GM12878 (cell line): ENCODE results near the gene SLC6A9. TPM values are rescaled to one million over a fixed set of nuclear protein-coding genes. Genes with fewer than 3 reads are reported as not detected.

Source experiments
- ATAC-seq: fragments of 200-7000 bp; cut with Tn5 transposase; 3 replicates; pipeline ENCODE4 v1.9.1; 2020; ENCODE audit warnings: mild to moderate bottlenecking, moderate library complexity
- BruUV-seq: library from RNA; stranded (reverse); fragments of 400-500 nt; replicated peaks from 2 replicates; lab custom pipeline; 2021; lab: Mats Ljungman, UMichigan
- CTCF ChIA-PET: fragments of 300-600 bp; sonication (Branson Sonifier 250); formaldehyde crosslinking; extraction: SDS; loops from one replicate; lab custom pipeline; 2021; ENCODE audit warnings: inconsistent platforms; lab: Yijun Ruan, JAX
- POLR2A ChIA-PET: fragments of 350-600 bp; formaldehyde crosslinking; extraction: SDS; loops from one replicate; lab custom pipeline; 2021; ENCODE audit warnings: inconsistent platforms; lab: Charles Lee
- RAD21 ChIA-PET: fragments of 300-600 bp; sonication (Branson Sonifier 250); formaldehyde crosslinking; loops from one replicate; lab custom pipeline; 2023; ENCODE audit warnings: antibody characterized with exemption; ENCODE audit not compliant: unreplicated experiment; lab: Charles Lee
- SMC1A ChIA-PET: fragments of 300-600 bp; sonication (Branson Sonifier 250); formaldehyde crosslinking; loops from one replicate; lab custom pipeline; 2023; ENCODE audit not compliant: unreplicated experiment, uncharacterized antibody; lab: Charles Lee
- DNase-seq: peaks from one replicate; pipeline ENCODE4 v3.0.0-alpha.2; 2011; ENCODE audit warnings: low read depth, low spot score
- FAIRE-seq: peaks from 3 replicates; lab custom pipeline; 2011; peaks lifted over from hg19 to GRCh38; lab: Jason Lieb, UNC
- H2AFZ ChIP-seq: 2 replicates; pipeline ENCODE4 v1.6.0; 2011; ENCODE audit warnings: low read depth, low read length, control low read depth; ENCODE audit not compliant: control insufficient read depth
- H3K27ac ChIP-seq: 2 replicates; pipeline ENCODE4 v1.5.1; 2011; ENCODE audit warnings: control low read depth; ENCODE audit not compliant: control insufficient read depth, insufficient read depth
- H3K27me3 ChIP-seq, 2 experiments: replicated peaks in 1 of 2; 2 replicates each; pipeline versions ENCODE4 v1.6.0 to v1.6.1; 2011; ENCODE audit warnings: low read length in 1 of 2; ENCODE audit not compliant: control insufficient read depth in 2 of 2, insufficient read depth in 2 of 2
- H3K36me3 ChIP-seq, 2 experiments: 2 replicates each; pipeline ENCODE4 v1.5.1; 2011; ENCODE audit warnings: low read length in 1 of 2; ENCODE audit not compliant: control insufficient read depth in 2 of 2, insufficient read depth in 2 of 2
- H3K4me1 ChIP-seq: 2 replicates; pipeline ENCODE4 v1.6.1; 2011; ENCODE audit warnings: mild to moderate bottlenecking, low read length, moderate library complexity, mixed read lengths; ENCODE audit not compliant: control insufficient read depth, insufficient read depth
- H3K4me2 ChIP-seq: 2 replicates; pipeline ENCODE4 v1.6.0; 2011; ENCODE audit warnings: control low read depth; ENCODE audit not compliant: control insufficient read depth, insufficient read depth
- H3K4me3 ChIP-seq: fragments of 200-600 bp; sonication (generic); 2 replicates; pipeline ENCODE4 v1.5.1; 2016
- H3K79me2 ChIP-seq: 2 replicates; pipeline ENCODE4 v1.6.0; 2011; ENCODE audit warnings: low read length; ENCODE audit not compliant: control insufficient read depth, insufficient read depth
- H3K9ac ChIP-seq: 2 replicates; pipeline ENCODE4 v1.8.0; 2011; ENCODE audit warnings: low read length, control low read depth, mixed read lengths; ENCODE audit not compliant: control insufficient read depth, insufficient read depth
- H3K9me3 ChIP-seq: replicated peaks from 3 replicates; pipeline ENCODE4 v1.5.1; 2011; ENCODE audit warnings: mild to moderate bottlenecking, low read length; ENCODE audit not compliant: control insufficient read depth, insufficient read depth
- H4K20me1 ChIP-seq: 2 replicates; pipeline ENCODE4 v1.6.0; 2011; ENCODE audit not compliant: control insufficient read depth, insufficient read depth
- CBX3 ChIP-seq: fragments of 200-600 bp; sonication (generic); IDR thresholded peaks from 2 replicates; pipeline ENCODE4 v1.6.1; 2016; ENCODE audit warnings: low read depth, borderline replicate concordance
- E2F4 ChIP-seq: IDR thresholded peaks from 2 replicates; pipeline ENCODE4 v1.6.1; 2012; ENCODE audit warnings: low read depth, low read length, improper control_type of control experiment
- EED ChIP-seq: sonication (generic); IDR thresholded peaks from 2 replicates; pipeline ENCODE4 v1.6.1; 2016; ENCODE audit warnings: antibody characterized with exemption, low read depth
- EZH2 ChIP-seq: IDR thresholded peaks from 2 replicates; pipeline ENCODE4 v1.6.1; 2012; ENCODE audit warnings: low read depth, mild to moderate bottlenecking, control low read depth, inconsistent platforms, low read length, borderline replicate concordance; ENCODE audit not compliant: control insufficient read depth
- FOXK2 ChIP-seq: fragments of 450-650 bp; IDR thresholded peaks from 2 replicates; pipeline ENCODE4 v1.6.1; 2017; ENCODE audit warnings: mild to moderate bottlenecking, moderate library complexity
- HDGF ChIP-seq: fragments of 450-650 bp; IDR thresholded peaks from 2 replicates; pipeline ENCODE4 v1.6.1; 2016; ENCODE audit warnings: antibody characterized with exemption
- JUNB ChIP-seq: IDR thresholded peaks from 2 replicates; pipeline ENCODE4 v1.6.1; 2016; ENCODE audit warnings: antibody characterized with exemption, mild to moderate bottlenecking
- MEF2B ChIP-seq: fragments of 450-650 bp; IDR thresholded peaks from 2 replicates; pipeline ENCODE4 v1.6.1; 2018; ENCODE audit warnings: mild to moderate bottlenecking, moderate library complexity; ENCODE audit not compliant: partially characterized antibody, poor library complexity, severe bottlenecking
- MTA2 ChIP-seq: fragments of 450-650 bp; IDR thresholded peaks from 2 replicates; pipeline ENCODE4 v1.6.1; 2016; ENCODE audit warnings: low read depth, mild to moderate bottlenecking, moderate library complexity
- MTA3 ChIP-seq: IDR thresholded peaks from 2 replicates; pipeline ENCODE4 v1.6.1; 2012; ENCODE audit warnings: low read length, inconsistent platforms, borderline replicate concordance
- POLR2A ChIP-seq: IDR thresholded peaks from 2 replicates; pipeline ENCODE4 v1.6.1; 2011; ENCODE audit warnings: low read depth, mild to moderate bottlenecking, low read length
- POU2F2 ChIP-seq: IDR thresholded peaks from 3 replicates; pipeline ENCODE4 v1.6.1; 2011; ENCODE audit warnings: low read depth, mild to moderate bottlenecking, low read length, borderline replicate concordance
- SRF ChIP-seq, 2 experiments: IDR thresholded peaks; 2 replicates each; pipeline ENCODE4 v1.6.1; 2011; ENCODE audit warnings: low read depth in 2 of 2, low read length in 2 of 2, mild to moderate bottlenecking in 1 of 2, moderate library complexity in 1 of 2
- USF2 ChIP-seq: IDR thresholded peaks from 2 replicates; pipeline ENCODE4 v1.6.1; 2011; ENCODE audit warnings: low read depth, low read length, improper control_type of control experiment, borderline replicate concordance
- ZBED1 ChIP-seq: IDR thresholded peaks from 2 replicates; pipeline ENCODE4 v1.6.1; 2016; ENCODE audit warnings: borderline replicate concordance
- ZNF274 ChIP-seq: IDR thresholded peaks from one replicate; pipeline ENCODE4 v1.8.0; 2011; ENCODE audit not compliant: insufficient read length, insufficient read depth
- WGBS: methylation state at CpG from one replicate; pipeline ENCODE4 v1.1.6; 2016; ENCODE audit warnings: low lambda C conversion rate; ENCODE audit not compliant: insufficient replicate concordance, insufficient coverage; ENCODE audit errors: missing lambda C conversion rate; 5-methylcytosine and 5-hydroxymethylcytosine counted together
- in situ Hi-C: fragments of 300-500 bp; cut with MboI; formaldehyde crosslinking; loops from 9 replicates; pipeline ENCODE4 v1.14.3; 2018; ENCODE audit warnings: mixed read lengths
- intact Hi-C: fragments of 100-400 bp; cut with micrococcal nuclease; formaldehyde crosslinking; loops from one replicate; pipeline ENCODE4 v1.14.2; 2022; ENCODE audit not compliant: unreplicated experiment
- polyA plus RNA-seq, 11 experiments: library from polyadenylated mRNA; depleted of rRNA in 4 of 11; unstranded in 6 of 11; stranded (reverse) in 5 of 11; fragments of >200 nt; fragmentation: Nextera tagmentation in 4 of 11; fragmentation: Illumina TruSeq in 1 of 11; extraction: Ambion mirVana in 4 of 11; extraction: Trizol in 1 of 11; gene quantifications; 1 replicate in 1 of 11; 2 replicates in 10 of 11; pipeline versions ENCODE4 v1.2.1 to v1.2.3, GENCODE V29; 2011 to 2016; ENCODE audit warnings: inconsistent platforms in 2 of 11, missing spikeins in 2 of 11, low read depth in 1 of 11
- total RNA-seq, 4 experiments: library from RNA; depleted of rRNA in 3 of 4; stranded (reverse); fragments of >200 nt in 3 of 4; fragmentation: Illumina TruSeq in 1 of 4; extraction: Trizol in 1 of 4; gene quantifications; 2 replicates each; pipeline versions ENCODE4 v1.2.1 to v1.2.3, GENCODE V29; 2013 to 2021

SLC6A9 gene
- total and polyA plus RNA-seq, 10 of the 15 experiments (the other 5 are each of a cell fraction or from before 2014, with no cell fraction given) = 0.02 to 2.0 (median 0.63) TPM

- ChIA-PET SMC1A (no interaction called here), CTCF (no interaction called here), POLR2A (no interaction called here)
- no peak overlapping the region for H3K27ac ChIP-seq
- H3K9ac ChIP-seq = no peak overlapping the region
- in situ Hi-C loops (no loop called here), intact Hi-C loops (no loop called here)
- H4K20me1 ChIP-seq = no peaks in the 10 kb centered on the region
- peaks cover 22% of the 10 kb centered on the region for H3K4me1 ChIP-seq
- DNase-seq (no peak), FAIRE-seq (no peak)
- H3K36me3 ChIP-seq = peaks cover 4 to 7% of the 10 kb centered on the region in 2 experiments
- H2AFZ ChIP-seq = no peak overlapping the region
- no peaks in the 10 kb centered on the region for H3K27me3 ChIP-seq
- TF ChIP-seq ZNF274 (no peak), JUNB (no peak), POU2F2 (no peak), SRF (IDR thresholded peaks at IDR 0.05; ENCODE audit: low read depth in 2 of 2, low read length in 2 of 2) (no peak), MTA2 (no peak), E2F4 (no peak), ZBED1 (no peak), USF2 (no peak), MEF2B (no peak), EED (no peak), EZH2 (no peak), FOXK2 (no peak), MTA3 (no peak), POLR2A (no peak), HDGF (no peak), CBX3 (no peak)
- TF ChIP-seq, all 136 proteins: peak for 0
- Histone ChIP-seq H3K4me3 (no peak overlapping the region; the same call in 1 of the 2 replicates), H3K9me3 (no peaks in the 10 kb centered on the region), H3K4me2 (peak overlapping the region; percentile 96; the same call in 1 of the 2 replicates), H3K79me2 (peaks cover 31% of the 10 kb centered on the region)
- RAD21 ChIA-PET = no interaction called here
- no peak for ATAC-seq
- no TSS peak for BruUV-seq
- 87% methylated on average over 17 of the region's 20 CpGs for WGBS
Measured at GRCh38 chr1:43981135-43981491, 50.1 kb downstream of the SLC6A9 start.
